NCI-H2107 treated with DMSO at 0.1 percent for 48 hours (cell line): ENCODE results near the gene NLRC5.
"Not testable (repeated sequence)": the region's sequence is repeated elsewhere in the genome, so short reads cannot be mapped to it uniquely, and the experiment has no call there.

Source experiments
- DNase-seq: peaks from one replicate; lab custom pipeline; 2025; ENCODE audit not compliant: unreplicated experiment; lab: John Stamatoyannopoulos, UW

NLRC5 gene

DNA sequence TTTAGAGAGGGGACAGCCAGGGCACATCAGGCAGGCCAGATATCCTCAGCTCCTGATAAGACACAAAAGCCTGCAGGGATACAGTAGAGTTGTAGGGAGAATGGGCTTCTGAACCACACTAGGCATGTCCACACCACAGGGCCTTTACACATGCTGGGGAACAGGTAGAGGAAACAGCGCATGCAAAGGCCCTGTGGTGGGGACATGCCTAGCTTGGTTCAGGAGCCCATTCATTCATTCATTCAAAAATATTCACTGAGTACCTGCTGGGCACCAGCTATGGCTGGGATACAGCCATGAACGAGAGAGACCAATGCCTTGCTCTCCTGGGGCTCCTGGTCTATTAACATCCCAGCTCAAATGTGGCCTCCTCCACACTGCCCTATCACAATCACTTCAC, 107.4 kb downstream of the NLRC5 start:
- DNase-seq = no peak

DNA sequence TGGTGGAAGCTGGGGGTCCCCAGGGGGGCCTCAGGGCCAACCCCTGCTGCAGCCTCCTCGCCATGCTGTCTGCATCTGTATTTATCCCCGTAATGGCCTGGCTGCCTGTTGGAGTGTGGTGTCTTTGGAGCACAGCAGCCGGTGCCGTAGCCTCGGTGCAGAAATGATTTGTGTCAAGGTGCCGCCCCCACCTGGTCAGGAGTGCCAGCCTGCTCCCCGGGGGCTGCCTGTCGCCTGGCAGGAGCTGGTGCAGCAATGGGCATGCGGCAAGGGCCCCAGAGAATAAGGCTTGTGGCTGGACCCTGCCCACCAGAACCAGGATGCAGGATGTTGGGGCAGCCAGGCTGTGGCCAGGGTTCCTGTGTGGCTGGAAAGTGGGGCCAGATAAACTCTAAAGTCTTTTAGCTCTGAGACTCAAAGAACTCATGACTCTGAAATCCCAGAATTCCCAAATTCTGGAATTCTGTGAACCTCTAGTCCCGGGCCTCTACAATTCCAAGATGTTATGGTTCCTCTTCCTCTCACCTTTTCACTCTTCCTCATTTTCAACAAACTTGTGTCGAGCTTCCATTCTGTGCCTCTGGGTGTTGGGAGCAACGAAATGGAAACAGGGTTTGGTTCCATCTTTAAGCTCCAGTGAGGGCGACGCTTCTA, 109.0 kb downstream of the NLRC5 start:
- DNase-seq = no peak

DNA sequence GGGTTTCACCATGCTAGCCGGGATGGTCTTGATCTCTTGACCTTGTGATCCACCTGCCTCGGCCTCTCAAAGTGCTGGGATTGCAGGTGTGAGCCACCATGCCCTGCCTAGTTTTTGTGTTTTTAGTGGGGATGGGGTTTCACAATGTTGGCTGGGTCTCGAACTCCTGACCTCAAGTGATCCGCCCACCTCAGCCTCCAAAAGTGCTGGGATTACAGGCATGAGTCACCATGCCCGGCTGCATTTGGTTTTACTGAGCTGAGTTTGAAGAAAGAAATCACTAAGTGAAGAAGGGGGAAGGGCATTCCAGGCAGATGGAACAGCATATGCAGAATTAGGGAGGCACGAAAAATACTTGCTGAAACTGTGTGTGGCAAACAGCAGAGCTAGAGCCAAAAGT, 110.6 kb downstream of the NLRC5 start:
- not testable (repeated sequence) for DNase-seq

GRCh38 chr16:57100445-57100844, 111.1 kb downstream of the NLRC5 start:
- no peak for DNase-seq

DNA sequence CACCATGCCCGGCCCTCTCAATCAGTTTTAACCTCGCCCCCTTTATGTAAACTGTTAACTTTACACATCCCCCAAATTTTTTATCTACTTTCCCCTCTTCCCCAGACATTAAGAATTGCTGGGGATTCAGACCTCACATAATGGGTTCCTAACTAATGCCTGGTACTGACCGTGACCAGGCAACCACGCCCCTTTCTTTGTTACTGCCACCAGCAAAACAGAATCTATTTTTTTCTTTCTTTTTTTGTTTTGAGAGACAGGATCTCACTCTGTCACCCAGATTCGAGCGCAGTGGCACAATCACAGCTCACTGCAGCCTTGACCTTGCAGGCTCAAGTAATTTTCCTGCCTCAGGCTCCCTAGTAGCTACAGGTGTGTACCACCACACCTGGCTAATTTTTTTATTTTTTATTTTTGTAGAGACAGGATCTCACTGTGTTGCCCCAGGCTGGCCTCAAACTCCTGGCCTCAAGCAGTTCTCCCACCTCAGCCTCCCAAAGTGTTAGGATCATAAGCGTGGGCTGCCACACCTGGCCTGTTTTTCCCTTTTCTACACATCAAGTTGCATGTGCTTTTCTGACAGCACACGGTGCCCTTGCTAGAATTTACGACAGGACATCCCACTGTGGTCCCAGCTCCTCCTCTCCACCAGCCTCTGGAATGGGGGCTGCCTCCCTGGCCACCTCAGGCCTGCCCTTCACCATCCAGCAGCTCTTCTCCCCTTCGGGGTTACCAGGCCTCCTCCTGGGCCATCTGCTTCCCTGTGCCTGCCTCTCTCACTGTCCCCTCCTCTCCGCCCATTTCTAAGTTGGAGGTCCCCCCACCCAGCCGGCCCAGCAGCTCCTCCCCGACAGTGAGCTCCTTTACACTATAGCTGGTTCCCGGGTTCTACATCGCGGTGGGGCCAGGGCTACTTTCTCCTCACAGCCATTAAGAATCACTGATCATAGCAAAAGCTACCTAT, 113.8 kb downstream of the NLRC5 start:
- no peak for DNase-seq

DNA sequence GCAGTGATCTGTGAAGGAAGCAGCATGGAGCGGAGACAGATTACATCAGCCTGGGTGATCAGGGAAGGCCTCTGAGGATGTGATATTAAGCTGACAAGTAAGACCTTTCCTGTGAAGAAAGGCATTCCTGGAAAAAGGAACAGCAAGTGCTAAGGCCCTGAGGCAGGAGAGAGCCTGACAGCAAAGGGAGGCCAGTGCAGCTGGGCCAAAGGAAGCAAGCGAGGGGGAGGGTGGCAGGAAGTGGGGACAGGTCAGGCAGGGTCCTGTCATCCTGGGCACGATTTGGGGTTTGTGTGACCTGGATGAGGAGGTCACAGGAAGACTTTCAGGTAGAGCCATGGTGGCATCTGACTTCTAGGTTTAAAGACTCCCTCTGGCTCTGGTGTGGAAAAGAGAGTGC, 115.3 kb downstream of the NLRC5 start:
- DNase-seq = no peak

DNA sequence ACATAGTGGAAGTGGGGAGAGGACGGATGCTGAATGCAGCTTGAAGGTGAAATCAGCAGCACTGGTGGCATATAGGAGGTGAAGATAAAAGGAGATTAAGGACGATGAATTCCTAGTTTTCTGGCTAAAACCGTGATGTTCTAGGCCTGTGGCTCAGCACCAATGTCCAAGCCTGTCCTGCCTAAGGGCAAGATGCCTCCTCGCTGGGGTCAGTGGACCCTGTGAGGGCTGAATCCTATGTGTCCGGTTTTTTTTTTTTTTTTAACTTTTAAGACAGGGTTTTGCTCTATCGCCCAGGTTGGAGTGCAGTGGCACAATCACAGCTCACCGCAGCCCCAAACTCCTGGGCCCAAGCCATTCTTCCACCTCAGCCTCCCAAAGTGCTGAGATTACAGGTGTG, 115.8 kb downstream of the NLRC5 start:
- DNase-seq = no peak

DNA sequence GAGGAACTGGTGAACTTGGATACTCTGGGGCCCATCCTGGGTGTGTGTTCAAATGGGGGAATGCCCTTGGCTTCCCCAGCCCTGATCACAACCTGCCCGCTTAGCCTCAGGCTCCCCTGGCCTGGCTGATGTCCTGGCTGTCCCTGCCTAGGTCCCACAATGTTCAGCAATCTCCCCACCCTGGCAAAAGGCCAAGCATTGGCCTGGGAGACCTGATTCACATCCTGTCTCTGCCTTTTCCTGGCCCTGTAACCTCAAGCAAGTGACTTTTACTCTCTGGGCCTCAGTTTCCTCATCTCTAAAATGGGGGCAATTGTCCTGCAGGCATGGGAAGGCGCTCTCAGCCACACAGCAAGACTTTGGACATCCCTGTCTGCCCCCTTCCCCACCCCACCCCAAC, 117.4 kb downstream of the NLRC5 start:
- no peak for DNase-seq

- no peak for DNase-seq
Measured at GRCh38 chr16:57107321-57107922, 118.1 kb downstream of the NLRC5 start.

DNA sequence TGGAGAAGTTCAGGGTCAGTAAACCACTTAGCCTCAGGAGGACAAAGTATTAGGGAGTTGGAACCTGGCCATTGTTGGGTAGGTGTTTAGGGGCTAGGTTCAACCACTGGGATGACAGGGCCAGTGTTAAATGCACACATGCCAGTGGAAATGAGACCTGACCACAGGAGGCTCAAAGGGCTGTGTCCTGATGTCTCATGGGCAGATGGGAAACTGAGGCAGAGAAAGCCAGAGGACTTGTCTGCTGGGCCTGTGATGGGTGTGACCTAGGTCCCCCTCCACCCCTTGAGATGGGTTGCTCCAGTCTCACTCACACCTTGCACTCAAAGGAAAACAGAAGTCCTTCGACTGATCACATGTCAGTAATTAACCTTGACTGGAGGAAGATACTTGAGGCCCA, 119.1 kb downstream of the NLRC5 start:
- no peak for DNase-seq

GRCh38 chr16:57109259-57110105, 120.1 kb downstream of the NLRC5 start:
- DNase-seq = not testable (repeated sequence)

DNA sequence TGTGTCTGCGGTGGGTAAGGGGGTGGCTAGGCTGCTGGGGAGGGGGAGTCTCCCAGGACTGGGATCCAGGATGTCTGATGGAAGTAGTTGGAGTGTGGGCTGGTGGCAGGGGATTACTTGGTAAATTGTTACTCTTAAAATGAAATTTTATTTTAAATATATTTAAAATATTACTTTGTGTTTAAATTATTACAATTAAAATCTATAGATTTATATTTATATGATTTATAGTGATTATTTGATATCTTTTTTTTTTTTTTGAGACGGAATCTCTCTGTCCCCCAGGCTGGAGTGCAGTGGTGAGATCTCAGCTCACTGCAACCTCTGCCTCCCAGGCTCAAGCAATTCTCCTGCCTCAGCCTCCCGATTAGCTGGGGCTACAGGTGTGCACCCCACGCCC, 121.6 kb downstream of the NLRC5 start:
- DNase-seq = no peak

DNA sequence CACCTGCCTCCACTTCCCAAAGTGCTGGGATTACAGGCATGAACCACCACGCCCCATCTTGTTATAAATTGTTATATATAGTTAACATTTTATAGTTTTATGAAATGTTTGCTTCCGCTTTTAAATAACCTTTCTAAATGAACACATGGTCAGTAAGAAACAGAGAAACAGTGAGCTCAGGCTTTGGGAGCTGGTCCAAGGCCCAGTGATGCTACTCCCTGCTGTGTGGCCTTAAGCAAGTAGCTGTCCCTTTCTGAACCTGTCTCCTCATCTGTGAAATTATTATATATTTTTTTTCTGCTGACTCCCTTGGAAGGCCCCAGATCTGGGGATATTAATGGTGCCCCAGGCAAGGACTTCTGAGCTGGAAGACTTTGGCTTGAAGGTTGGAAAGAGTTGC, 122.1 kb downstream of the NLRC5 start:
- DNase-seq = no peak

GRCh38 chr16:57112403-57113041, 123.2 kb downstream of the NLRC5 start:
- DNase-seq = no peak

DNA sequence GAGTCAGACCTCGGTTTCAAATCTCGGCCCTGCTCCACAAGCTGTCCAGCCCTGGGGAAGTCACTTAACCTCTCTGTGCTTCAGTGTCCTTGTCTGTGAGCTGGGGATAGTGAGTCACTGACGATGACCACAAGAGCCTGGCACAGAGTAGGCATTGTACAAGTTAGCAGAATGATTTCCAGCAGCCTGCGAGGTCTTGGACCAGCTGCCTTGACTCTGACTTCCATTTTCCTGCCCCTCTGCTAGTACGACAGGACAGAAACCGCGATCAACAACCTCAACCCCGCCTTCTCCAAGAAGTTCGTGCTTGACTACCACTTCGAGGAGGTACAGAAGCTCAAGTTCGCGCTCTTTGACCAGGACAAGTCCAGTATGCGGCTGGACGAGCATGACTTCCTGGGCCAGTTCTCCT, 123.7 kb downstream of the NLRC5 start:
- DNase-seq = no peak

DNA sequence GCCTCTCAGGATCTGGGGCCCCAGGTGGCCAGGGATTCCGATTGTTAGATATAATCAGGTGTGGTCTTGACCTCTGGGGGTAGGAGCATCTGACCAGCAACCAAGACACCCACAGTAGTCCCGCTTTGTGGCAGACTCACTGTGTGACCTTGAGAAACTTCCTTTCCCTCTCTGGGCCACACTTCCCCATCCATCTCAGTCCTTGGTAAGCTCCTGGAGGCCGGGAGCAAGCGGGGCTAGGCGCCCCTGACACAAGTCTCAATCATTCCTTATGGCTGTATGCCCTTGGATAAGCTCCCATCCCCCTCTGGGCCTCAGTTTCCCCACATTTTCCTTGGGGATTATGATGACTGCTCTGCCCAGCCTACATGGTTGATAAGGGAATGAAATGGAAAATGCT, 124.3 kb downstream of the NLRC5 start:
- no peak for DNase-seq

DNA sequence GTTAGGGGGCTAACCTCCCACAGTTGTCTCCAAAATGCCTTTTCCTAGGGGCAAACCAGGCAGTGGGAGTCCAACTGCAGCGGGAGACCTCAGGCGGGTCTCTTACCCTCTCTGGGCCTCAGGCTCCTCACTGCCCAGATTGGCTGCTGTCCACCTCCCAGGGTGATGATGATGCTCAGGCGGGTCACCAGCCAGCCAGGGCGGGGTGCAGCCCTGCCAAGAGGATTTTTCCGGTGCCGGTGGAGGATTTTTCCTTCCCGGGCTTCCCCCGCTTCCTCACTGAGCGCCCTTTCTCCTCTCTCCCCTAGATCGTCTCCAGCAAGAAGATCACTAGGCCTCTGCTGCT, 125.8 kb downstream of the NLRC5 start:
- no peak for DNase-seq

- peak; percentile 48 for DNase-seq
Measured at GRCh38 chr16:57115514-57116182, 126.3 kb downstream of the NLRC5 start.

DNA sequence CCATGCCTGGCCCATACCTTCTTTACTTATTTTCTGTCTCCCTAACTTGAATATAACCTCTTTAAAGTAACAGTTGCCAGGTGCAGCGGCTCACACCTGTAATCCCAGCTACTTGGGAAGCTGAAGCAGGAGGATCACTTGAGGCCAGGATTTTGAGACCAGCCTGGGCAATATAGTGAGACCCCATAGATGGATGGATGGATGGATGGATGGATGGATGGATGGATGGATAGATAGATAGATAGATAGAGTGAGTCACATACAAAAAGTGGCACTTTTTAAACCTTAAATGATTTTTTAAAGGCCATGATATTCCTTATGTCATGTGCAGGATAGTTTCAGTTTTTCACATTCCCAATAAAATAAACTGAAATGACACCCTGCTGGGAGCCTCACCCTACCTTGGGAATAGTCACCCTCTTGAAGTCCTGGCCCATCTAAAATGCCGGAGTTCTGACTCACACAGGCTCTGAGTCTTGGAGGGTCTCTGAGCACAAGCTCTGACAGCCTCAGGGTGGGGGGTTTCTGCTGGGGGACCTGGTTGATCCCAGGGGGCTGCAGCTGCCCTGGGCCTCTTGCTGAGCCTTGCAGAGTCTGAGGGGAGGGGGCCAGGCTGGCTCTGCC, 129.2 kb downstream of the NLRC5 start:
- DNase-seq = no peak
